Thoracic aorta (tissue), 2 donors: ENCODE measurements around the gene C11orf21. TPM values are rescaled to one million over a fixed set of nuclear protein-coding genes. Genes with fewer than 3 reads are reported as not detected.

Experiments
- ATAC-seq: fragments of 150-250 bp; one replicate; pipeline ENCODE4 v1.8.0; 2017; ENCODE audit warnings: low read depth; ENCODE audit not compliant: insufficient number of reproducible peaks, low FRiP score
- DNase-seq: peaks from one replicate; pipeline ENCODE4 v3.0.0-alpha.2; 2020; ENCODE audit warnings: low spot score
- H3K27ac ChIP-seq, 2 donors: fragments of 200-600 bp; sonication (generic); 1 replicate in 1 of 2; 2 replicates in 1 of 2; pipeline ENCODE4 v1.5.1; 2016; ENCODE audit warnings: mild to moderate bottlenecking in 2 of 2, moderate library complexity in 2 of 2
- H3K27me3 ChIP-seq: fragments of 200-600 bp; sonication (generic); replicated peaks from 2 replicates; pipeline ENCODE4 v1.6.0; 2016; ENCODE audit warnings: mild to moderate bottlenecking; ENCODE audit not compliant: insufficient read depth
- H3K36me3 ChIP-seq: fragments of 200-600 bp; sonication (generic); one replicate; pipeline ENCODE4 v1.5.1; 2016
- H3K4me1 ChIP-seq, 2 donors: fragments of 200-600 bp; sonication (generic); 1 replicate in 1 of 2; 2 replicates in 1 of 2; pipeline versions ENCODE4 v1.5.1 to v1.6.0; 2016; ENCODE audit warnings: low read depth in 2 of 2, mild to moderate bottlenecking in 1 of 2; ENCODE audit not compliant: control insufficient read depth in 1 of 2
- H3K4me3 ChIP-seq: fragments of 200-600 bp; sonication (generic); 2 replicates; pipeline ENCODE4 v1.5.1; 2016; ENCODE audit warnings: mild to moderate bottlenecking
- H3K9me3 ChIP-seq: fragments of 200-600 bp; sonication (generic); 2 replicates; pipeline ENCODE4 v1.5.1; 2016
- CTCF ChIP-seq: fragments of 200-600 bp; sonication (generic); IDR thresholded peaks from one replicate; pipeline ENCODE4 v1.5.1; 2019; ENCODE audit warnings: antibody characterized with exemption
- total RNA-seq, 2 donors: library from RNA; depleted of rRNA; stranded (reverse); fragments of >200 nt; gene quantifications; one replicate each; pipeline versions ENCODE4 v1.1.0 to v1.2.3, GENCODE V29; 2016

Gene C11orf21
- total RNA-seq, 2 donors from 2014 or later = 1.1 to 4.3 TPM

GRCh38 chr11:2265396-2265795, 36.3 kb downstream of the C11orf21 start:
- peak overlapping the region in 1 of 2 donors; percentile 20 for H3K27ac ChIP-seq
- peaks cover 0 to 17% of the 10 kb centered on the region in 2 donors for H3K4me1 ChIP-seq
- H3K4me3 ChIP-seq = peak overlapping the region; percentile 15
- DNase-seq = no peak
- no peaks in the 10 kb centered on the region for H3K9me3 ChIP-seq
- no peaks in the 10 kb centered on the region for H3K36me3 ChIP-seq
- ATAC-seq = no peak
- no peaks in the 10 kb centered on the region for H3K27me3 ChIP-seq
- TF ChIP-seq CTCF = no peak

GRCh38 chr11:2264366-2265053, 37.2 kb downstream of the C11orf21 start:
- H3K9me3 ChIP-seq = no peaks in the 10 kb centered on the region
- ATAC-seq (no peak), DNase-seq (no peak)
- H3K4me1 ChIP-seq = peaks cover 0 to 8% of the 10 kb centered on the region in 2 donors
- no peaks in the 10 kb centered on the region for H3K27me3 ChIP-seq
- no peak overlapping the region for H3K4me3 ChIP-seq
- H3K36me3 ChIP-seq = no peaks in the 10 kb centered on the region
- TF ChIP-seq CTCF = no peak
- H3K27ac ChIP-seq = no peak overlapping the region

- ATAC-seq (no peak), DNase-seq (no peak)
- TF ChIP-seq CTCF = no peak
- Histone ChIP-seq H3K27me3 (no peaks in the 10 kb centered on the region), H3K4me3 (no peak overlapping the region), H3K36me3 (no peaks in the 10 kb centered on the region), H3K27ac (no peak overlapping the region), H3K4me1 (peaks cover 0 to 6% of the 10 kb centered on the region in 2 donors), H3K9me3 (no peaks in the 10 kb centered on the region)
Measured at GRCh38 chr11:2263724-2264360, 37.9 kb downstream of the C11orf21 start.

- H3K9me3 ChIP-seq = no peaks in the 10 kb centered on the region
- H3K4me1 ChIP-seq = no peaks in the 10 kb centered on the region
- no peak overlapping the region for H3K27ac ChIP-seq
- DNase-seq (no peak), ATAC-seq (no peak)
- no peak overlapping the region for H3K4me3 ChIP-seq
- no peaks in the 10 kb centered on the region for H3K27me3 ChIP-seq
- no peak for TF ChIP-seq CTCF
- no peaks in the 10 kb centered on the region for H3K36me3 ChIP-seq
Measured at GRCh38 chr11:2263071-2263565, 38.6 kb downstream of the C11orf21 start.

GRCh38 chr11:2262301-2263070, 39.2 kb downstream of the C11orf21 start:
- DNase-seq = no peak
- ATAC-seq = no peak
- Histone ChIP-seq H3K9me3 (no peaks in the 10 kb centered on the region), H3K4me3 (no peak overlapping the region), H3K27me3 (no peaks in the 10 kb centered on the region), H3K4me1 (no peaks in the 10 kb centered on the region), H3K36me3 (no peaks in the 10 kb centered on the region), H3K27ac (no peak overlapping the region)
- TF ChIP-seq CTCF = no peak
